Measurements from ENCODE around the gene BUD23. TPM values are rescaled to one million over a fixed set of nuclear protein-coding genes. Genes with fewer than 3 reads are reported as not detected.

BUD23 gene
- total RNA-seq, 1 donor from 2014 or later: 74.8 TPM

DNA sequence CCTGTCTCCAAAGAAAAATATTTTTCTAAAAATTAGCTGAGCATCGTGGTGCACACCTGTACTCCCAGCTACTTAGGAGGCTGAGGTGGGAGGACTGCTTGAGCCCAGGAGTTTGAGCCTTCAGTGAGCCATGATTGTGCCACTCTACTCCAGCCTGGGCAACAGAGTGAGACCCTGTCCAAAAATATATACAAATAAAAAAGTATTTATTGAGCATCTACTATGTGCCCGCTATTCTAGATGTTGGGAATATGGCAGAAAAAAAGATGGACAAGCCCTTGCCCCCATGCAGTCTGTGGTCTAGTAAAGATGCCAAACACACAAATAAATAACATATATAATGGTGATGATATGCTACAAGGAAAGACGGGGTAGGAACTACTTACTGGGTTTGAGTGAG is 40.4 kb downstream of the BUD23 start:
- Mint-ChIP-seq H3K9me3 (no peaks in the 10 kb centered on the region), H3K4me1 (peaks cover 7% of the 10 kb centered on the region), H3K27ac (no peak overlapping the region), H3K4me3 (no peak overlapping the region), H3K27me3 (peaks cover 16% of the 10 kb centered on the region), H3K36me3 (ENCODE audit: low read depth) (no peaks in the 10 kb centered on the region)
- ATAC-seq (ENCODE audit: low read depth) (no peak), DNase-seq (no peak)
- ChIA-PET CTCF (interaction anchor here (3.7 kb wide), 1 partner anchor 117 kb away, joined by 63 read pairs; no protein-coding TSS in a partner anchor), POLR2A (no interaction called here)
- TF ChIP-seq, protein P1, sequence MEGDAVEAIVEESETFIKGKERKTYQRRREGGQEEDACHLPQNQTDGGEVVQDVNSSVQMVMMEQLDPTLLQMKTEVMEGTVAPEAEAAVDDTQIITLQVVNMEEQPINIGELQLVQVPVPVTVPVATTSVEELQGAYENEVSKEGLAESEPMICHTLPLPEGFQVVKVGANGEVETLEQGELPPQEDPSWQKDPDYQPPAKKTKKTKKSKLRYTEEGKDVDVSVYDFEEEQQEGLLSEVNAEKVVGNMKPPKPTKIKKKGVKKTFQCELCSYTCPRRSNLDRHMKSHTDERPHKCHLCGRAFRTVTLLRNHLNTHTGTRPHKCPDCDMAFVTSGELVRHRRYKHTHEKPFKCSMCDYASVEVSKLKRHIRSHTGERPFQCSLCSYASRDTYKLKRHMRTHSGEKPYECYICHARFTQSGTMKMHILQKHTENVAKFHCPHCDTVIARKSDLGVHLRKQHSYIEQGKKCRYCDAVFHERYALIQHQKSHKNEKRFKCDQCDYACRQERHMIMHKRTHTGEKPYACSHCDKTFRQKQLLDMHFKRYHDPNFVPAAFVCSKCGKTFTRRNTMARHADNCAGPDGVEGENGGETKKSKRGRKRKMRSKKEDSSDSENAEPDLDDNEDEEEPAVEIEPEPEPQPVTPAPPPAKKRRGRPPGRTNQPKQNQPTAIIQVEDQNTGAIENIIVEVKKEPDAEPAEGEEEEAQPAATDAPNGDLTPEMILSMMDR (IDR thresholded peaks at IDR 0.05): no peak
- intact Hi-C loops (cut with micrococcal nuclease): loop anchor here (2.0 kb wide), 1 partner anchor 75 kb away; no protein-coding TSS in a partner anchor

DNA sequence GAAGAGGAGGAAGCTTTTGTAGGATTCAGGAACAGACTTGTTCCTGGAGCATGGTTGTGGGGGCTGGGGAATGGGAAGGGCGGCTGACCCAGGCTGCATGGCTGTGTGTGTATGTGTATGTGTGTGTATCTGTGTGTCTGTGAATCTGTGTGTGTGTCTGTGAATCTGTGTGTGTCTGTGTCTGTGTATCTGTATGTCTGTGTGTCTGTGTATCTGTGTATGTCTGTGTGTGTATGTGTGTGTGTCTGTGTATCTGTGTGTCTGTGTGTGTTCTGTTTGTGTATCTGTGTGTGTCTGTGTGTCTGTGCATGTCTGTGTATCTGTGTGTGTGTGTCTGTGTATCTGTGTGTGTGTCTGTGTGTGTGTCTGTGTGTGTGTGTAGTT is 42.7 kb downstream of the BUD23 start:
- Mint-ChIP-seq H3K27ac (no peak overlapping the region), H3K4me3 (no peak overlapping the region), H3K36me3 (ENCODE audit: low read depth) (no peaks in the 10 kb centered on the region), H3K4me1 (no peaks in the 10 kb centered on the region), H3K27me3 (peaks cover 13% of the 10 kb centered on the region), H3K9me3 (no peaks in the 10 kb centered on the region)
- TF ChIP-seq, protein P1 (IDR thresholded peaks at IDR 0.05): no peak
- intact Hi-C loops (cut with micrococcal nuclease): no loop called here
- ChIA-PET CTCF (interaction anchor here (3.7 kb wide), 1 partner anchor 119 kb away, joined by 63 read pairs; no protein-coding TSS in a partner anchor), POLR2A (interaction anchor here (0.6 kb wide), 1 partner anchor 210 kb away, joined by 3 read pairs; no protein-coding TSS in a partner anchor)
- DNase-seq: no peak
- peak; percentile 10 for ATAC-seq (ENCODE audit: low read depth)

DNA sequence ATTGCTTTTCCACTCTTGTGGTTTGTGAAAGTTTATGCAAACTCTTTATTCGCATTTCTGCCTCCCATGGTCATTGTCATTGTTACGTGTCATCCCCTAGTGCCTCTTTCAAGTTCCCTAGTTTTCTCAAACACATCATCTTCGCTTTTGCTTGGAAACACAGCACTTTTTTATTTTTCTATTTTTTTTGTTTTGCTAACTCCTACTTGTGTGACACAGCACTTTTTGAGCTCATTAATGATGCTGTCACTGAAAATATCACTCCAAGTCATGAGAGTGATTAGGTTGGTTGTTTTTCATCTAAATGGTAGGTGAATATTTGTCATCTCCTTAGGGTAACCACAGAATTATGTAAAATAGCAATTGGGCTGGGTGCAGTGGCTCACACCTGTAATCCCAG is 44.6 kb downstream of the BUD23 start:
- Mint-ChIP-seq H3K36me3 (ENCODE audit: low read depth) (no peaks in the 10 kb centered on the region), H3K27me3 (peaks cover 11% of the 10 kb centered on the region), H3K4me1 (no peaks in the 10 kb centered on the region), H3K9me3 (no peaks in the 10 kb centered on the region), H3K27ac (no peak overlapping the region), H3K4me3 (no peak overlapping the region)
- CTCF ChIA-PET: interaction anchor here (2.5 kb wide), 1 partner anchor 121 kb away, joined by 11 read pairs; no protein-coding TSS in a partner anchor
- POLR2A ChIA-PET: no interaction called here
- TF ChIP-seq, protein P1 (IDR thresholded peaks at IDR 0.05): no peak
- DNase-seq: no peak
- intact Hi-C loops (cut with micrococcal nuclease): no loop called here
- ATAC-seq (ENCODE audit: low read depth): no peak

DNA sequence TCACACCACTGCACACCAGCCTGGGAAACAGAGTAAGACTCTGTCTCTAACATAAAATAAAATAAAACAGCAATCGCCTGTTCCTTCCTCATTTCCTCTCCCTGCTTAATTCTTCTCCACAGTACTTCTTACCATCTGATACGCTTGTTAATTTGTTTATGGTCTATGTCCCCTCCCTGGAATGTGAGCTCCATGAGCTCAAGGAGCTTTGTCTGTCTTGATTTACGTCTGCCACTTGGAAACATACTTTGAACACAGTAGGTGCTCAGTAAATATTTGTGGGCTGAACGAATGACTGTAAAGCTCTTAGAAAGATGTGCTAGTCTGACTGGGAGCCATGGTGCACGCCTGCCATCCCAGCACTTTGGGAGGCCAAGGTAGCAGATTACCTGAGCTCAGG is 45.2 kb downstream of the BUD23 start:
- TF ChIP-seq, protein P1 (IDR thresholded peaks at IDR 0.05): no peak
- H3K36me3 Mint-ChIP-seq (ENCODE audit: low read depth): no peaks in the 10 kb centered on the region
- ChIA-PET POLR2A (no interaction called here), CTCF (interaction anchor here (0.7 to 2.5 kb wide), 3 partner anchors 10 to 121 kb away, joined by 3 to 11 read pairs (median 4); partner anchors contain the start of gene ABHD11)
- H3K27ac Mint-ChIP-seq: peak overlapping the region; percentile 2
- H3K4me1 Mint-ChIP-seq: no peaks in the 10 kb centered on the region
- no peak for DNase-seq
- intact Hi-C loops (cut with micrococcal nuclease): no loop called here
- ATAC-seq (ENCODE audit: low read depth): no peak
- H3K9me3 Mint-ChIP-seq: no peaks in the 10 kb centered on the region
- H3K27me3 Mint-ChIP-seq: peaks cover 11% of the 10 kb centered on the region
- no peak overlapping the region for H3K4me3 Mint-ChIP-seq

DNA sequence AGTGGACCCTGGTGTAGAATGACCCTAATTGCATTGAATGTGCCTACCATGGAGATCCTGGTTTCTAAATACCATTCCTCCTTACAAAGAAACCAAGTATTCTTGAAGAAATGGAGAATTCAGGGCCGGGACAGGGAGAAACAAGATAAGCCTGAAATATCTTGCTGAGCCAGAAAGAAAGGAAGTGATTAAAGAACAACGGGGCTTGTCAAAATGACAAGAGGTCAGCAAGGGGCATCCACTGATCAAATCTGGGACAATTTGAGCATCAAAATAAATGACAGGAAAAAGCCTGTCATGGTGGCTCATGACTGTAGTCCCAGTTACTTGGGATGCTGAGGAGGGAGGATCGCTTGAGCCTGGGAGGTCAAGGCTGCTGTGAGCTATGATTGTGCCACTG is 47.1 kb downstream of the BUD23 start:
- no peak overlapping the region for H3K4me3 Mint-ChIP-seq
- H3K27me3 Mint-ChIP-seq: peaks cover 11% of the 10 kb centered on the region
- DNase-seq: no peak
- CTCF ChIA-PET: interaction anchor here (1.0 kb wide), 1 partner anchor 123 kb away, joined by 4 read pairs; no protein-coding TSS in a partner anchor
- H3K27ac Mint-ChIP-seq: no peak overlapping the region
- TF ChIP-seq, protein P1 (IDR thresholded peaks at IDR 0.05): no peak
- H3K36me3 Mint-ChIP-seq (ENCODE audit: low read depth): no peaks in the 10 kb centered on the region
- POLR2A ChIA-PET: interaction anchor here (0.6 kb wide), 1 partner anchor 8 kb away, joined by 4 read pairs; the partner anchor contains the start of gene ABHD11
- H3K9me3 Mint-ChIP-seq: no peaks in the 10 kb centered on the region
- peaks cover 6% of the 10 kb centered on the region for H3K4me1 Mint-ChIP-seq
- intact Hi-C loops (cut with micrococcal nuclease): no loop called here
- ATAC-seq (ENCODE audit: low read depth): no peak

Measured in activated B cell treated with CpG ODN at 0.5 μM for 24 hours (primary cell).